Measurements from ENCODE around the gene P4HA3. TPM values are rescaled to one million over a fixed set of nuclear protein-coding genes. Genes with fewer than 3 reads are reported as not detected.

Gene P4HA3
- total and polyA plus RNA-seq, 9 of the 15 experiments (the other 6 are each of a cell fraction or from before 2014, with no cell fraction given) = 0.01 to 0.03 TPM; not detected in 7

DNA sequence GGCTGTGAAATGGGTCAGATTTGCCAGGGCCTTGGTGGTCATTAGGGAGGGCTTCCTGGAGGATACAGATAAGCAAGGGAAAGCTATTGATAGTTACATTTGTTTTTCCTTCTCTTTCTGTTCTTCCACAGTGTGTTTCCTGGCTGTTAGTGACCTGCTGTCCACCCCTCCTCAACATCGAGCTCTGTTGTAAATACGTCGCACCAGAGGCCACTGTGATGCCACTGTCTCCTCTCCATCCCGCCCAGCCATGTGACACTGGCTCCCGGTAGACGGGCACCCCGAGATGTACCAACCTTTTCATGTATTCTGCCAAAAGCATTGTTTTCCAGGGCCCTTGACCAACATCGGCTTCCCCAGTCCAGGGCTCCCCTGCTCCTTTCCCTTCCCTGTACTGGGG is 58.1 kb downstream of the P4HA3 start:
- peaks cover 77% of the 10 kb centered on the region; the same call in 2 of the 3 replicates for H3K36me3 ChIP-seq (ENCODE audit: control insufficient read depth, insufficient read depth, low read length)
- CTCF ChIA-PET (ENCODE audit: low intra/inter-chr PET ratio) = interaction anchor here (0.6 kb wide), 1 partner anchor 309 kb away, joined by 3 read pairs; no protein-coding TSS in a partner anchor
- no peak for ATAC-seq
- POLR2A ChIA-PET = interaction anchor here (0.5 to 1.1 kb wide), 3 partner anchors 69 to 495 kb away, joined by 3 read pairs; partner anchors contain the start of gene RNF169
- no peak for FAIRE-seq
- no peak overlapping the region for H3K9ac ChIP-seq (ENCODE audit: insufficient read depth in 1 of 2, low read depth in 2 of 2, low read length in 2 of 2)
- H4K20me1 ChIP-seq (replicated peaks; ENCODE audit: control insufficient read depth, insufficient read depth, low read length) = no peaks in the 10 kb centered on the region; the same call in 1 of the 2 replicates
- no peak overlapping the region for H3K4me3 ChIP-seq
- no peaks in the 10 kb centered on the region for H3K79me2 ChIP-seq (ENCODE audit: control insufficient read depth, insufficient read depth, low read length)
- H2AFZ ChIP-seq (ENCODE audit: low read depth, low read length) = no peak overlapping the region
- BruUV-seq (replicated peaks) = no TSS peak
- H3K9me3 ChIP-seq (replicated peaks; ENCODE audit: control insufficient read depth, insufficient read depth, low read depth, low read length) = no peaks in the 10 kb centered on the region
- no peaks in the 10 kb centered on the region for H3K4me1 ChIP-seq (replicated peaks in 1 of 2; ENCODE audit: control insufficient read depth in 2 of 2, insufficient read depth in 2 of 2, low read length in 2 of 2)
- H3K4me2 ChIP-seq (ENCODE audit: insufficient read depth, low read length) = no peak overlapping the region
- H3K27ac ChIP-seq (ENCODE audit: extremely low read depth, low read depth, low read length) = no peak overlapping the region
- no peak for TF ChIP-seq ZNF584 (CRISPR knock-in tag; IDR thresholded peaks at IDR 0.05; ENCODE audit: low read depth)
- no peak for TF ChIP-seq RBFOX2 (IDR thresholded peaks at IDR 0.05; ENCODE audit: low read depth, low read length)
- TF ChIP-seq SIN3A (IDR thresholded peaks at IDR 0.05; ENCODE audit: borderline replicate concordance in 2 of 2, control insufficient read depth in 1 of 2, low read depth in 2 of 2, low read length in 2 of 2) = no peak
- no peak for TF ChIP-seq ARNT (IDR thresholded peaks at IDR 0.05)
- no peak for TF ChIP-seq SRSF7 (optimal IDR thresholded peaks at IDR 0.05; ENCODE audit: low read depth, low read length)
- 92% methylated on average over 8 of the region's 8 CpGs for WGBS (ENCODE audit: insufficient coverage, low coverage, missing lambda C conversion rate)
- H3K27me3 ChIP-seq (ENCODE audit: control insufficient read depth in 2 of 2, insufficient read depth in 2 of 2, low read length in 2 of 2) = no peaks in the 10 kb centered on the region
- in situ Hi-C loops (cut with MboI) = loop anchor here (5.0 kb wide), 1 partner anchor 189 kb away; no protein-coding TSS in a partner anchor
- no peaks in the 10 kb centered on the region for H3K9me1 ChIP-seq (ENCODE audit: control insufficient read depth, insufficient read depth, low read length)
- intact Hi-C loops (cut with micrococcal nuclease) = no loop called here
- DNase-seq (ENCODE audit: extremely low read depth in 1 of 4, low spot score in 3 of 4) = no peak

DNA sequence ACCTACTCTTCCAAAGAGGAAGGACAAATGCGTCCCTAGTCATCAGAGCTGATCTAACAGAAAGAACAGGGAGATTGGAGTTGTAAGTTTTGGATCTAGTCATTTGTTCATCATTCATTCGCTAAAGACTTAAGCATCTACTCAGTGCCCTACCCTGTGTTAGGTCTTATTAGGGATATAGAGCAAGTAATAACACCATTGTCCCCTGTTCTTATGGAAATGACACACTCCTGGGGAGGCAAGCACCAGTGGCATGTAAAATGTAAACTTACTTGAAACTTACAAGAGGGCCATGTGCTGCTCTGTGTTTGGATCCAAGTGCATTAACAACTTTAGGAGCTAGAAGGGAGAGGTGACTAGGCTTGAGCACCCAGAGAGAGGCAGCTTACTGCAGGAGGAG is 61.9 kb downstream of the P4HA3 start:
- CTCF ChIA-PET (ENCODE audit: low intra/inter-chr PET ratio) = no interaction called here

More for the DNA sequence above, 61.9 kb downstream of the P4HA3 start:
- TF ChIP-seq SRSF7 (optimal IDR thresholded peaks at IDR 0.05; ENCODE audit: low read depth, low read length) = no peak
- no peak for TF ChIP-seq ZNF408 (CRISPR knock-in tag; IDR thresholded peaks at IDR 0.05; ENCODE audit: low read depth)
- TF ChIP-seq RBM17 (IDR thresholded peaks at IDR 0.05; ENCODE audit: borderline replicate concordance, low read depth, low read length) = no peak
- no peaks in the 10 kb centered on the region for H3K9me3 ChIP-seq (replicated peaks; ENCODE audit: control insufficient read depth, insufficient read depth, low read depth, low read length)
- H3K9me1 ChIP-seq (ENCODE audit: control insufficient read depth, insufficient read depth, low read length) = no peaks in the 10 kb centered on the region
- no peak overlapping the region for H3K4me2 ChIP-seq (ENCODE audit: insufficient read depth, low read length)
- no peaks in the 10 kb centered on the region for H3K79me2 ChIP-seq (ENCODE audit: control insufficient read depth, insufficient read depth, low read length)
- H3K9ac ChIP-seq (ENCODE audit: insufficient read depth in 1 of 2, low read depth in 2 of 2, low read length in 2 of 2) = no peak overlapping the region
- ATAC-seq (no peak), FAIRE-seq (no peak), DNase-seq (ENCODE audit: extremely low read depth in 1 of 4, low spot score in 3 of 4) (no peak)
- H4K20me1 ChIP-seq (replicated peaks; ENCODE audit: control insufficient read depth, insufficient read depth, low read length) = no peaks in the 10 kb centered on the region; the same call in 1 of the 2 replicates
- BruUV-seq (replicated peaks) = no TSS peak
- peaks cover 90% of the 10 kb centered on the region for H3K36me3 ChIP-seq (ENCODE audit: control insufficient read depth, insufficient read depth, low read length)
- H3K27ac ChIP-seq (ENCODE audit: extremely low read depth, low read depth, low read length) = no peak overlapping the region
- 96% methylated on average over 2 of the region's 2 CpGs for WGBS (ENCODE audit: insufficient coverage, low coverage, missing lambda C conversion rate)
- intact Hi-C loops (cut with micrococcal nuclease) = no loop called here
- H2AFZ ChIP-seq (ENCODE audit: low read depth, low read length) = no peak overlapping the region
- H3K4me3 ChIP-seq = no peak overlapping the region
- POLR2A ChIA-PET = no interaction called here
- H3K4me1 ChIP-seq (replicated peaks in 1 of 2; ENCODE audit: control insufficient read depth in 2 of 2, insufficient read depth in 2 of 2, low read length in 2 of 2) = no peaks in the 10 kb centered on the region
- in situ Hi-C loops (cut with MboI) = loop anchor here (5.0 kb wide), 1 partner anchor 308 kb away; no protein-coding TSS in a partner anchor
- no peaks in the 10 kb centered on the region for H3K27me3 ChIP-seq (ENCODE audit: control insufficient read depth in 2 of 2, insufficient read depth in 2 of 2, low read length in 2 of 2)
